HEK293T (cell line): ENCODE results near the gene EMC10.

ENCODE experiments used
- CTCF ChIA-PET: fragments of 350-600 bp; formaldehyde crosslinking; extraction: SDS; loops from one replicate; lab custom pipeline; 2021; ENCODE audit warnings: antibody characterized with exemption, inconsistent platforms; lab: Yijun Ruan, JAX
- POLR2A ChIA-PET: fragments of 350-600 bp; formaldehyde crosslinking; extraction: SDS; loops from one replicate; lab custom pipeline; 2020; ENCODE audit warnings: antibody characterized with exemption, inconsistent platforms; lab: Yijun Ruan, JAX
- DNase-seq: peaks from one replicate; pipeline ENCODE4 v3.0.0; 2012; ENCODE audit warnings: mixed read lengths; ENCODE audit errors: extremely low spot score
- ARNT ChIP-seq: fragments of 450-650 bp; IDR thresholded peaks from 2 replicates; pipeline ENCODE4 v1.6.1; 2017; ENCODE audit warnings: mild to moderate bottlenecking
- BHLHE40 ChIP-seq: fragments of 450-650 bp; IDR thresholded peaks from 2 replicates; pipeline ENCODE4 v1.6.1; 2016; ENCODE audit warnings: mild to moderate bottlenecking, moderate library complexity, borderline replicate concordance
- CTBP1 ChIP-seq: fragments of 450-650 bp; IDR thresholded peaks from 2 replicates; pipeline ENCODE4 v1.6.1; 2016; ENCODE audit warnings: borderline replicate concordance
- FOXA1 ChIP-seq: fragments of 450-650 bp; IDR thresholded peaks from 2 replicates; pipeline ENCODE4 v1.6.1; 2016; ENCODE audit warnings: mild to moderate bottlenecking
- FOXK2 ChIP-seq: fragments of 450-650 bp; IDR thresholded peaks from 2 replicates; pipeline ENCODE4 v1.6.1; 2016; ENCODE audit warnings: mild to moderate bottlenecking
- FOXM1 ChIP-seq: fragments of 450-650 bp; IDR thresholded peaks from 2 replicates; pipeline ENCODE4 v1.6.1; 2017; ENCODE audit warnings: mild to moderate bottlenecking, borderline replicate concordance
- HDGF ChIP-seq: fragments of 450-650 bp; IDR thresholded peaks from 2 replicates; pipeline ENCODE4 v1.6.1; 2017; ENCODE audit warnings: antibody characterized with exemption, borderline replicate concordance
- L3MBTL2 ChIP-seq: fragments of 450-650 bp; conservative IDR thresholded peaks from 2 replicates; pipeline ENCODE4 v1.6.1; 2016; ENCODE audit warnings: mild to moderate bottlenecking
- LEF1 ChIP-seq: fragments of 450-650 bp; IDR thresholded peaks from 2 replicates; pipeline ENCODE4 v1.6.1; 2017; ENCODE audit warnings: mild to moderate bottlenecking, borderline replicate concordance
- NFRKB ChIP-seq: fragments of 450-650 bp; IDR thresholded peaks from 2 replicates; pipeline ENCODE4 v1.6.1; 2016; ENCODE audit warnings: mild to moderate bottlenecking, moderate library complexity
- PKNOX1 ChIP-seq: fragments of 450-650 bp; IDR thresholded peaks from 2 replicates; pipeline ENCODE4 v1.6.1; 2016
- SP1 ChIP-seq: fragments of 450-650 bp; IDR thresholded peaks from 2 replicates; pipeline ENCODE4 v1.6.1; 2017
- SUZ12 ChIP-seq: fragments of 450-650 bp; IDR thresholded peaks from 2 replicates; pipeline ENCODE4 v1.6.1; 2016; ENCODE audit warnings: mild to moderate bottlenecking
- TARDBP ChIP-seq: fragments of 450-650 bp; IDR thresholded peaks from 2 replicates; pipeline ENCODE4 v1.6.1; 2016

EMC10 gene

GRCh38 chr19:50537306-50537685 is 61.0 kb downstream of the EMC10 start:
- no peak for DNase-seq
- no peak for TF ChIP-seq SUZ12
- TF ChIP-seq CTBP1: no peak
- no peak for TF ChIP-seq FOXM1
- ChIA-PET CTCF (interaction anchor here (0.6 to 2.8 kb wide), 8 partner anchors 10 to 240 kb away, joined by 3 to 27 read pairs (median 4); no protein-coding TSS in a partner anchor), POLR2A (no interaction called here)

- TF ChIP-seq FOXK2 (no peak), HDGF (no peak), PKNOX1 (no peak), BHLHE40 (no peak), ARNT (no peak), L3MBTL2 (no peak), FOXM1 (no peak), LEF1 (no peak), TARDBP (no peak), NFRKB (no peak), FOXA1 (no peak), SP1 (no peak), SUZ12 (no peak)
- CTCF ChIA-PET: interaction anchor here (0.6 to 2.8 kb wide), 9 partner anchors 12 to 244 kb away, joined by 3 to 27 read pairs (median 4); no protein-coding TSS in a partner anchor
- POLR2A ChIA-PET: interaction anchor here (0.8 kb wide), 1 partner anchor 27 kb away, joined by 3 read pairs; the partner anchor contains the start of gene JOSD2
- peak; percentile 92 for DNase-seq
These were observed 61.5 kb downstream of the EMC10 start for GRCh38 chr19:50537769-50538230.
